K562 (cell line): ENCODE results near the gene NHSL2. TPM values are rescaled to one million over a fixed set of nuclear protein-coding genes. Genes with fewer than 3 reads are reported as not detected.

ENCODE experiments used
- BMI1 ChIP-seq: fragments of 150-350 bp; IDR thresholded peaks from 2 replicates; pipeline ENCODE4 v1.6.1; 2014; ENCODE audit warnings: low read length
- BRF1 ChIP-seq: IDR thresholded peaks from 3 replicates; pipeline ENCODE4 v1.6.1; 2011; ENCODE audit warnings: borderline replicate concordance, mild to moderate bottlenecking; ENCODE audit not compliant: insufficient read length; ENCODE audit errors: extremely low read depth
- CEBPB ChIP-seq: fragments of 450-650 bp; IDR thresholded peaks from 2 replicates; pipeline ENCODE4 v1.6.1; 2016; ENCODE audit warnings: missing genetic modification characterization, missing compliant biosample characterization
- CTCF ChIP-seq, 3 experiments: IDR thresholded peaks in 2 of 3; conservative IDR thresholded peaks in 1 of 3; 2 replicates each; pipeline ENCODE4 v1.5.1; 2011 to 2012; ENCODE audit warnings: low read length in 3 of 3, mild to moderate bottlenecking in 3 of 3, control low read depth in 2 of 3, improper control_type of control experiment in 1 of 3, inconsistent platforms in 1 of 3, low read depth in 1 of 3, mixed read lengths in 1 of 3, moderate library complexity in 1 of 3; ENCODE audit not compliant: insufficient read depth in 2 of 3
- CTCFL ChIP-seq: IDR thresholded peaks from 2 replicates; pipeline ENCODE4 v1.6.1; 2011; ENCODE audit warnings: borderline replicate concordance, low read depth, mild to moderate bottlenecking, moderate library complexity, low read length; ENCODE audit not compliant: insufficient read depth, poor library complexity, severe bottlenecking
- EP400 ChIP-seq: fragments of 450-650 bp; IDR thresholded peaks from 2 replicates; pipeline ENCODE4 v1.6.1; 2017; ENCODE audit warnings: antibody characterized with exemption, mild to moderate bottlenecking, moderate library complexity
- ESRRB ChIP-seq: fragments of 250-450 bp; sonication (Bioruptor Pico); IDR thresholded peaks from 2 replicates; pipeline ENCODE4 v1.5.0; 2020; ENCODE audit warnings: mild to moderate bottlenecking, moderate library complexity, borderline replicate concordance
- FOXO4 ChIP-seq: fragments of 450-650 bp; formaldehyde crosslinking; IDR thresholded peaks from 2 replicates; pipeline ENCODE4 v1.4.0; 2020; ENCODE audit warnings: mild to moderate bottlenecking, moderate library complexity
- GABPB1 ChIP-seq: sonication (generic); formaldehyde crosslinking; IDR thresholded peaks from 2 replicates; pipeline ENCODE4 v1.8.0; 2022; ENCODE audit warnings: mild to moderate bottlenecking, missing genetic modification reagents
- HMG20B ChIP-seq: fragments of 250-450 bp; sonication (Bioruptor Pico); IDR thresholded peaks from 2 replicates; pipeline ENCODE4 v1.5.0; 2021; ENCODE audit warnings: mild to moderate bottlenecking
- MTF1 ChIP-seq: fragments of 250-450 bp; sonication (Bioruptor Pico); IDR thresholded peaks from 2 replicates; pipeline ENCODE4 v1.9.0; 2021; ENCODE audit warnings: moderate library complexity, mild to moderate bottlenecking, inconsistent platforms, borderline replicate concordance
- POLR3G ChIP-seq: IDR thresholded peaks from 2 replicates; pipeline ENCODE4 v1.6.1; 2011; ENCODE audit not compliant: insufficient read length, insufficient replicate concordance; ENCODE audit errors: extremely low read depth
- RBM14 ChIP-seq: fragments of 200-400 bp; formaldehyde crosslinking; IDR thresholded peaks from 2 replicates; pipeline ENCODE4 v1.6.1; 2018; ENCODE audit warnings: low read depth, mild to moderate bottlenecking, low read length, moderate library complexity, borderline replicate concordance; ENCODE audit not compliant: insufficient read depth
- RBM17 ChIP-seq: fragments of 200-400 bp; formaldehyde crosslinking; IDR thresholded peaks from 2 replicates; pipeline ENCODE4 v1.6.1; 2017; ENCODE audit warnings: low read depth, mild to moderate bottlenecking, low read length, borderline replicate concordance
- SNIP1 ChIP-seq: fragments of 450-650 bp; IDR thresholded peaks from 2 replicates; pipeline ENCODE4 v1.7.1; 2017; ENCODE audit warnings: low read depth, mild to moderate bottlenecking
- TFAM ChIP-seq: fragments of 250-450 bp; sonication (Bioruptor Pico); conservative IDR thresholded peaks from 2 replicates; pipeline ENCODE4 v1.5.0; 2021; ENCODE audit warnings: mild to moderate bottlenecking, moderate library complexity
- TFAP4 ChIP-seq: sonication (generic); formaldehyde crosslinking; IDR thresholded peaks from 2 replicates; pipeline ENCODE4 v1.8.0; 2022; ENCODE audit warnings: missing genetic modification reagents, mild to moderate bottlenecking, moderate library complexity, borderline replicate concordance
- ZEB2 ChIP-seq: fragments of 450-650 bp; IDR thresholded peaks from 2 replicates; pipeline ENCODE4 v1.6.1; 2016
- ZKSCAN3 ChIP-seq: fragments of 250-450 bp; sonication (Bioruptor Pico); IDR thresholded peaks from 2 replicates; pipeline ENCODE4 v1.4.0; 2020
- ZNF282 ChIP-seq: sonication (generic); formaldehyde crosslinking; IDR thresholded peaks from 2 replicates; pipeline ENCODE4 v1.8.1; 2023; ENCODE audit warnings: missing genetic modification reagents
- ZNF445 ChIP-seq: fragments of 250-450 bp; sonication (Bioruptor Pico); IDR thresholded peaks from 2 replicates; pipeline ENCODE4 v1.4.0; 2020; ENCODE audit warnings: low read depth, mild to moderate bottlenecking, moderate library complexity
- polyA plus RNA-seq, 8 experiments: library from polyadenylated mRNA; depleted of rRNA in 4 of 8; stranded (reverse) in 5 of 8; unstranded in 3 of 8; fragments of >200 nt; fragmentation: Nextera tagmentation in 2 of 8; fragmentation: Illumina TruSeq in 1 of 8; extraction: Ambion mirVana in 2 of 8; extraction: Trizol in 1 of 8; gene quantifications; 2 replicates each; pipeline versions ENCODE4 v1.2.1 to v1.2.3, GENCODE V29; 2011 to 2014; ENCODE audit warnings: inconsistent platforms in 1 of 8, missing spikeins in 1 of 8
- total RNA-seq, 7 experiments: library from RNA; depleted of rRNA in 6 of 7; stranded (reverse); fragments of >200 nt in 6 of 7; fragmentation: Illumina TruSeq in 2 of 7; extraction: Trizol in 2 of 7; gene quantifications; 2 replicates each; pipeline versions ENCODE4 v1.2.1 to v1.2.3, GENCODE V29; 2011 to 2021; ENCODE audit warnings: low replicate concordance in 1 of 7

NHSL2 gene
- total and polyA plus RNA-seq, 9 of the 15 experiments (the other 6 are each of a cell fraction or from before 2014, with no cell fraction given): 0.02 TPM; not detected in 8

- no peak for TF ChIP-seq CTCFL
- no peak for TF ChIP-seq MTF1
- TF ChIP-seq BRF1: no peak
- TF ChIP-seq FOXO4 (CRISPR knock-in tag): no peak
- TF ChIP-seq POLR3G: no peak
- no peak for TF ChIP-seq CEBPB (tag)
- TF ChIP-seq GABPB1: no peak
- no peak for TF ChIP-seq ZEB2
- TF ChIP-seq CTCF (IDR thresholded peaks at IDR 0.05 in 2 of 3, conservative IDR thresholded peaks at IDR 0.05 in 1 of 3; ENCODE audit: insufficient read depth in 2 of 3, low read depth in 1 of 3, low read length in 3 of 3): no peak
- no peak for TF ChIP-seq SNIP1
- no peak for TF ChIP-seq HMG20B (CRISPR knock-in tag)
- no peak for TF ChIP-seq BMI1
- TF ChIP-seq ZNF282 (CRISPR knock-in tag): no peak
- TF ChIP-seq ZNF445 (CRISPR knock-in tag): no peak
- no peak for TF ChIP-seq RBM14
- TF ChIP-seq EP400: peak; percentile 59; the same call in 1 of the 2 replicates
- TF ChIP-seq RBM17: no peak
- peak; percentile 49; the same call in 1 of the 2 replicates for TF ChIP-seq TFAP4
- no peak for TF ChIP-seq ZKSCAN3 (CRISPR knock-in tag)
- TF ChIP-seq ESRRB (CRISPR knock-in tag): no peak
- no peak for TF ChIP-seq TFAM (CRISPR knock-in tag)
Measured at GRCh38 chrX:72181178-72182125, 270.8 kb downstream of the NHSL2 start, which contains the start of gene PIN4 (continued).
